Colon (tissue), 2 donors: ENCODE results near the gene CCDC57.
"Not testable (repeated sequence)": the region's sequence is repeated elsewhere in the genome, so short reads cannot be mapped to it uniquely, and the experiment has no call there.

ENCODE experiments used
- FAIRE-seq: peaks from 2 replicates; lab custom pipeline; 2012; peaks lifted over from hg19 to GRCh38; lab: Jason Lieb, UNC
- donor health status: control.
- donor health status: control.

Gene CCDC57

DNA sequence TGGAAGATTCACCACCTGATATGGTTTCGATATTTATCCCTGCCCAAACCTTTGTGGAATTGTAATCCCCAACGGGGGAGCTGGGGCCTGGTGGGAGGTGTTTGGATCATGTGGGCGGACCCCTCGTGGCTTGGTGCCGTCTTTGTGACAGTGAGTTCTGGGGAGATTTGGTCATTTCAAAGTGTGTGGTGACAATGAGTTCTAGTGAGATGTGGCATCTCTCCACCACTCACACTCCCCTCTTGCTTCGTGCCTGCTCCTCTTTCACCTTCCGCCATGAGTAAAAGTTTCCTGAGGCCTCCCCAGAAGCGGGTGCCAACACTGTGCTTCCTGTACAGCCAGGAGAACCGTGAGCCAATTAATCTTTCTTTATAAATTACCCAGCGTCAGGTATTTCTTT lies 9.7 kb downstream of the CCDC57 start:
- FAIRE-seq: no peak

DNA sequence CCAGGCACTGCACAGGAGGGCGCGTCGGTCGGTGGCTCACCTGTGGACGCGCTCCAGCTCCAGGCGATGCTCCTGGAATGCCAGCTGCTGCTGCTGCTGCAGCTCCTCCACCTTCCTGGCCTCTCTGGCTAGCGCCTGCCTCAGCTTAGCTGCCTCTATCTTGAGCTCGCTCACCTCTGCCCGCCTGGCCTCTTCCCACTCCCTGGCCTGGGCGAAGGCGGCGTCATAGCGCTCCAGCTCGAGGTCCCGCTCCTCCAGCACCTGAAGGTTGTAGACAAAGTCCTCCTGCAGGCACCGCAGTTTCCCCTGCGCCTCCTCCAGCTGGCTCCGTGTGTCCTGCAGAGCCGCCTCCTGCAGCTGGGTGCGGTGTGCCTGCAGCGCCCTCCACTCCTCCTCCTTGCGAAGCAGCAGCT lies 11.1 kb downstream of the CCDC57 start:
- FAIRE-seq: no peak

DNA sequence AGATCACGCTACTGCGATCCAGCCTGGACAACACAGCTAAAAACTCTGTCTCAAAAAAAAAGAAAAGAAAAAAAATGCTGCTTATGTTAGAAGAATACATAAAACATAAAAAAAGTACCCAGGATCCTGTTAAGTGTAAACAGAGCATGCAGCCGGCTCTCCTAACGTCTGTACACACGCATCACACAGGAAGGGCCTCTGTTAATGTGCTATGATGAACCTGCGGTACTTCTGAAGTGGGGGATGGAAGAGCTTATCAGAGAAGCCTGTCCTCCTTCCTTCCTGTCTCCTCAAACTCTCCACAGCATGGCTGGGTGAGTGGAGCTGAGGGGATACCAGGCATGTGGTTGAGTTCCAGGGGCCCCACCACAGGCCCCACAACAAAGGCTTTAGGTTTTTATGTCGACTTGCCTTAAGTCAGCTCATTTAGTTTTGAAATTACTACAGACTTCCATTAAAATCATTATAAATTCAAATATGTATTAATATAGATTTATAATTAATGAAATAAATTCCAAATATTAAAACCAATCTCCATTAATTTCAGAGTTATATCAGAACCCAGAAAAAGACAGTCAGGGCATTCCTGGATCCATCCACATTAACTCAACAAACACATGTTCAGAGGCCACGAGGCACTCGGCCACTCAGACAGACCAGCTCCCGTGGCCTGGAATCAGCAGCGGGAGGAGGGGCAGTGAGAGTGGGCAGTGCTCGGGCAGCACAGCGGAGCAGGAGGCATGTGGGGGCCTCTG lies 11.7 kb downstream of the CCDC57 start:
- no peak for FAIRE-seq

DNA sequence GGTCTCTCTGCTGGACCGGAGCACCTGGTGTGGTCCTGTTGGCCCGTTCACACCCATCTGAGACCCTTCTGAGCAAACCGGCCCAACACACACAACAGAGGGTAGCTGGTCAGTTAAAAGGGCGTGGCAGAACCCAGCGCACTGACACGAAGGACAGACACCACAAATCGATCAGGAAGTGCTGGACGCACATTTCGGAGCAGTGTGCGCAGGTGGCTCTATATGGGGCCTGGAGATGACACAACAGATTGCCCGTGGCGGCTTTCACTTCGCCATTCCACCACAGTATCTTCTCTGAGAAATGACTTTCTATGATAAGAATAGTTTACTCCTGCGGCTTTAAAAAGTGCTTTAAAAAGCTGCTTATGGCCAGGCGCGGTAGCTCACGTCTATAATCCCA lies 12.5 kb downstream of the CCDC57 start:
- no peak for FAIRE-seq

DNA sequence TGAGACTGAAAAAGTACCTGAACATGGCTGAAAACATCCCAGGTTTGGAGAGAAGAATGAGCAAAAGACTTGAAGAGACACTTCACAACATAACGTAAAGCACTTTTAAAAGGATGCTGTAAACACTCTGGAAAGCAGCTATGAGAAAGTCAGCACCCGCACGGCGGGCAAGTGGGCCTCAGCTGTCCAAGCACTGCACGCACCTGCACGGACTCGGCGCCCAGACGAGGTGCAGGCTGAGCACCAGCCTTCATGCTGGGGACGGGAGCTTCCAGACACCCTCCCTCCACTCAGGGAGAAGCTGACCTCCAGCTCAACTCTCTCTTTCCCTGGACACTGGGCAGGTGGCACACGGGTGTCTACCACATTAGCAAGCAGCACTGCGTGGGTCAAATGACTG lies 13.1 kb downstream of the CCDC57 start:
- FAIRE-seq: no peak

DNA sequence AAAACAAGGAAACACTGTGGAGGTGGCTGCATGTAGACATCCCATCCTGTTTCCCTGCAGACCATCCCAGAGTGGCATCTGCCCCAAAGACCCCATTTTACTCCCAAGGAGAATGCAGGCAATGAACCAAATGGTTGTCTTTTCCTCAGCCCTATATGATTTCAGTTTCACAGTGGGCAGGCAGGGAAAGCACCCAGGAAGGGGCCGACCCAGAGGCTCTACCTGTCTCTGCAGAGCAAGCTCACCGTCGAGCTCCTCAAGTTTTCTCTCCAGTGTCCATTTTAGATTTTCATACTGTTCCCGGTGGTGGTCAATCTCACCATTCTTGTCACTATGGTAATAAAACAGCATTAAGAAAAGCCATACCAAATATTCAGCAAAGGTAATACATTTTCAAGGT lies 14.6 kb downstream of the CCDC57 start:
- no peak for FAIRE-seq

DNA sequence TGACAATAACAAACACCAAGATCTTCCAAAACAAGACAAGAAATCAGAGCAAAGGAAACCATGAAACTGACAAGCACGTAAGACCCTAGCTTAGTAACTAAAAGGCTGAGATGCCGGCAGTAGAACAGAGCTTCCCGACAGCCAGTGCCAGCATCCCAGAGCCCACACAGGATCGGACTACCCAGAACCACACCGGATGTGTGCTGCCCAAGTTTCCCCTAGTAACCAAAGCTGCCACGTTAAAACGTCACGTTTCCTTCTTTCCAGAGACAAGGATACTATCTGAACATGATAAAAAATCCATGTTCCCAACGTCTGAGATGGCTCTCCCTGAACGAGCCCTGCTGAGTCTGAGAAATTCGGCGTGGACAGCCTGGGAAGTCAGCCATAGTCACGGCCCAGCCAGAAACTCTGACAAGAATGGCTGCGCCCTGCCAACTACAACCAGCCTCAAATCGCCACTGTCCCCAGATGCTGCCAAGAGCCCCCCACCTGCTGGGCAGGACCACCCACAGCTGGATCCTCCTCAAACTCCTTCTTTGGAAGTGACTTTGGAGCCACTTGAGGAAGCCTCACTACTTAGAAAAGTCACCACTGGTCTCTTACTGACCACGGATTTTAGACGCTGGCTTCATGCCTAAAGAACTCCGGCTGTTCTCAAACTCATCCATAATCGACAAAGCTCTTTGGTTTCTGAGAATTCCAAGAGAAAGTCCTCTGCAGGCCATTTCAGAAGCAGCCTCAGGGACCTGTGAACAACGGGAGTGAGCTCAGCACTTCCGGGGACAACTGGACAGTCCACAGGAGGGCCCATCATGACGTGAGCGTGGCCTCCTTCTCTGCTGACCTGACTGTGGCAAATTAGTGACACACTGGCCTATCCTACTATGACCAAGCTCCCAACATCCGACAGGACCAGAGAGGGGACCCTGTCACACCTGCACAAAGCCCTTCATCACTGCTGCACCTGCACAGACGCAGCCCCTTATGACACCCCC lies 16.7 kb downstream of the CCDC57 start:
- no peak for FAIRE-seq

DNA sequence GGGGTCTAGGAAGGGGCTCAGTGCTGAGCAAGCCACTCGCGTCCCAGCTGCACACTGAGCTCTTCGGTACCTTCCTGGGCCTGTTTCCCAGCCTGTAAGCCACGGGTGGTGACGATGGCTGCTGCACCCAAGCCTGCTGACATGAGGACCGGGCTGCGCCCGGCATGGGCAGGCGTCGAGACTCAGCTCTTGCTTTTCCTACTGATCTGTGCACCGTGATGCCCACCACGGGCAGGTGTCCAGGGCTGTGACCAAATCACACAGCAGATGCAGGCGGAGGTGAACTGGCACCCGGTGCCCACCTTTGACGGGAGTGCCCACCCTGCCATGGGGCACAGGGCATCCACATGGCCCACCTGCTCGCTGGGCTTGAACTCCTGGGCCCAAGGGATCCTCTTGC lies 17.9 kb downstream of the CCDC57 start:
- no peak for FAIRE-seq

DNA sequence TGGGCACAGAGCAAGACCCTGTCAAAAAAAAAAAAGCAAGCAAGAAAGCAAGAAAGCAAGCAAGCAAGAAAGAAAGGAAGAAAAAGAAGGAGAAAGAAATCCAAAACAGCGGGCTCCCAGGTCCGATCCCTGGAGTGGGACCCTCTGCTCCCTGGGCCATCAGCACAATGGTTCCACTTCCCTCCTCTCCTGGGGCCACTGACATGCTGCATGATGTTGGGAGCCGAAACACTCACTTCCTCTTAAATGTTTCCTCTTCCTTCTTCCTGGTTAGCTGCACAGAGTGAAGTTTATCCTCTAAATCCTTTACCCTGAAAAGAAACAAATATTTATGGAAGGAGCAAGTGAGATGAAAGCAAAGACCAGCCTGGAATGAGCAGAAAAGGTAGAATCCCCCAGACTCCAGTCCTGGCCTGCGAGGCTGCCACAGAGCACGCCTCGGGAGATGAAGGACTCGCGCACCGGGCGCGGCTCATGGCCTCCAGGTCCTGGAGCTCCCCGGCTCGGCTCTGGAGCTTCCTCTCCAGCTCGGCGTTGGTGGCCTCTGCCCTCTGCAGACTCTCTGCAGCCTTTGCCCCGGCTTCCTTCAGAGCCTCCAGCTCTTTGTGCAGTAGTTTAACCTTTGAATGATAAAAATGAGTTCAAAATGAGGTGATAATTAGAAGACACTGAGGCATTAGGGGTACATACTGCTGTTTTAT lies 19.0 kb downstream of the CCDC57 start:
- FAIRE-seq: no peak

DNA sequence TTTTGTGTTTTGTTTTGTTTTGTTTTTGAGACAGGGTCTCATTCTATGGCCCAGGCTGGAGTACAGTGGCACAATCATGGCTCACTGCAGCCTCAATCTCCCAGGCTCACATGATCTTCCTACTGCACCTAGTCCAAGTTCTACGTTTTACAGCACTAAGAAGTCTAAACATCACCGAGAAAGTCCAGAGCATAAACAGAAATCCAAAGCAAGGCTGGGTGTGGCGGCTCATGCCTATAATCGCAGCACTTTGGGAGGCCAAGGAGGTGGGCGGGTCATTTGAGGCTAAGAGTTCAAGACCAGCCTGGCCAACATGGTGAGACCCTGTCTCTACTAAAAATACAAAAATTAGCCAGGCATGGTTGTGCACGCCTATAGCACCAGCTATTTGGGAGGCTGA lies 19.6 kb downstream of the CCDC57 start:
- not testable (repeated sequence) for FAIRE-seq

DNA sequence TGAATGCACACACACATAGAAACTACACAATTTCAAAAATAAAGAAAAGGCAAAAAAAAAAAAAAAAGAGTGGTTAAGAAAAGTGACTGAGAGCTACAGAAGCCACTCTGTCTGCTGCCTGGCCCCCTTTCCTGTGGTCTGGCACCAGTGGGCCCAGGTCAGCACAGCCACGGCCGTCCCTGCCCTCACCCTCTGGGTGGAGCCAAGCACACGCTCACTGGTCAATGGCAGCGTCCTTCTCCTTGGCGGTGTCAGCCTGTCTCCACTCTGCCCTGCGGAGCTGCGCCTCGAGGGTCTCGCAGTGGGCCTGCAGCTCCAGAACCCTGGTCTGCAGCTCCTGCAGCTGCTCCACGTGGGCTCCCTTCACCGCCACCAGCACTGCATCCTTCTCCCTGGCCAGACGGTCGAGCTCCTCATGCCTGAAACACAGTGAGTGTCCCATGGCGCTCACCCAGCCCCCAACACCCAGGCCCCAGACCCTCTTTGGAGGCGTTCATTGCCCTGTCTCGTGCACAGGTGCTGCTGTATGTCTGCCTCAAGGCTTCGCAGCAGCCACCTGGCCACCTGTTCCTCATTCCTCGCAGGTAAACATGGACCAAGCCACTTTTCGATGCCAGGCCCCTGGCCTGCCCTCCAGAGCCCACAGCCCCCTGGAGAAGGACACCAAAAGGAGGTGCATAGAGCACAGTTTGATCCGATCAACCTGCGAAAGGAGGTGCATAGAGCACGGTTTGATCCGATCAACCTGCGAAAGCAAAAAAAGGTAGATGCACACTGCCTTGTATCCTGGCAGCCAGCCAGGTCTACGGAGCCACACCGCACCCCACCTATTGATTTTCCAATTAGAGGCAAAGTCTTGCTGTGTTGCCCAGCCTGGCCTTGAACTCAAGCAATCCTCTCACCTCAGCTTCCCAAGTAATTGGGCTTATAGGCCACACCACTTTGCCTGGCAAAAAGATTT lies 24.4 kb downstream of the CCDC57 start:
- no peak for FAIRE-seq

DNA sequence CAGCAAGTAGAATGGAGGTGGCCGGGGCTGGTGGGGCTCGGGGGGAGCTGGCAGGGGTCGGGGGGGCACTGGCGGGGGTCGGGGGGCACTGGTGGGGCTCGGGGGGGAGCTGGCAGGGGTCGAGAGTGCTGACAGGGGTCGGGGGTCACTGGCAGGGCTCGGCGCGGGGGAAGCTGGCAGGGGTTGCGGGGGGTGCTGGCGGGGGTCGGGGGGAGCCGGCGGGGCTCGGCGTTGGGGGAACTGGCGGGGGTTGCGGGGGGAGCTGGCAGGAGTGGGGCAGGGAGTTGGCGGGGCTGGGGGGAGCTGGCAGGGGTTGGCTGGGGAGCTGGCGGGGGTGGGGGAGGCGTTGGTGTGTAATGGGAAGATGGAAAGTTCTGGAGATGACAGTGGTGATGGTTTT lies 25.1 kb downstream of the CCDC57 start:
- no peak for FAIRE-seq

DNA sequence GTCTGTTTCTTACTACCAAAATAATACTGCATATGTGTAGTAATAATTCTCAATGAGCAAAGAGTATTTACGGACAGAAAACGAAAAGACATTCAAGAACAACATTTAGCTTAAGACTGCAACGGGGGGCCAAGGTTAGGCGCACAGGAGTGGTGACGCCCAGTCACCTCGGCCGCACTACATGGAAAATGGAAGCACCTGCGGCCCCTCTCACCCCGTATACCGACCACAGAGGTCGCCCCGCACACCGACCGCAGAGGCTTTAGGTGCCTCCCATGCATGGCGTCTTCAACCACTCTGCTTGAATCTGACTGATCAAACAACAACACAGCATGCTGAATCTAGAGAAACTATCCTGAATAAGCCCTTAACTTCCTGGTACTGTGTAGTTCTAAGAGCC lies 26.4 kb downstream of the CCDC57 start:
- FAIRE-seq: no peak

DNA sequence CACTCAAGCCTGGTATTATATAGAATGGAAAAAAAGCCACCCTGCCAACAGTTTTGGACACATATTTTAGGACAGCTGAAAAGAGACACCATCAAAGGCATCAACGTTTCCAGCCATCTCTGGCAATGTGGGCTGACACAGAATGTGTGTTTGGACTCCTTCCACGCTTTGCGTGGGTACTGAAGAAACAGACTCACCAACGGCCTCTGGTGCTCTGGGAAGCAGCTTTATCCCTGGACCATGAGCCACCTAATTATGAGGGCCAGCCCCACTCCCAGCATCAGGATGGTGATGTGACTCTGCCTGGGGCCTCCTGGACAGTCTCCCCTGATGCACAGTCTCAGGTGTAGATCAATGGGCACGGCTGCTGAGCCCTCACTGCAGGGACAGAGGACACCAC lies 27.9 kb downstream of the CCDC57 start:
- no peak for FAIRE-seq

DNA sequence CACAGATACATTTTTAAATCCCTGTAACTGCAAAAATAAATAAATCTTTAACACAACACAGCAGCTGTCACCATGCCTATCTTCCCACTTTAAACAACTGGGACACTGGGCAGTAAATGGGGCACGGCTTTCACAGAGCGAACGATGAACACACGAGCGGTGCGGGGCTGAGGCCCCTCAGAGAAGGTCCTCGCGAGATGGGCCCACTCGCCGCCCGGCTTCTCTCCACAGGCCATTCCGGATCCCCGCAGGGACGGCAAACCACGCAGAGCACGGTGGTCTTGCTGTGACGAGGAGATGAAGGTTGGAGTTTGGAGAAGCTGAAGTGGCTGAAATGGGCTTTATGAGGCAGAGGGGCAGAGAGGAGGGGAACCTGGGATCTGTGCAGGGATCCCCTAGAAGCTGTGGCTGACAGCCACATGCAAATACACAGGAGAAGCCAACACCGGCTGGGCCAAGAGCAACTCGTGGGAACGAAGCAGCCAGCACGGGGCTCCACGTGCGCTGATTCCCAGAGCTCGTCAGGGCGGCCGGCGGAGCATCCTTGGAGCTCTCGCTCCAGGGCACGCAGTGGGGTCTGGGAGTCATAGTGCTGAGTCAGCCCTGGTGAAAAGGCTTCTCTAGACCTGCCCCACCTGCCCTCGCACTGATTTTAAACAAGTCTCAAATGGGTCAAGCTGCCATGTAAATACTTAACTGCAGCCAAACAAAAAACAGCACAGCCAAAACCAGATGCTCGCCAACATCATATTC lies 31.7 kb downstream of the CCDC57 start:
- no peak for FAIRE-seq

DNA sequence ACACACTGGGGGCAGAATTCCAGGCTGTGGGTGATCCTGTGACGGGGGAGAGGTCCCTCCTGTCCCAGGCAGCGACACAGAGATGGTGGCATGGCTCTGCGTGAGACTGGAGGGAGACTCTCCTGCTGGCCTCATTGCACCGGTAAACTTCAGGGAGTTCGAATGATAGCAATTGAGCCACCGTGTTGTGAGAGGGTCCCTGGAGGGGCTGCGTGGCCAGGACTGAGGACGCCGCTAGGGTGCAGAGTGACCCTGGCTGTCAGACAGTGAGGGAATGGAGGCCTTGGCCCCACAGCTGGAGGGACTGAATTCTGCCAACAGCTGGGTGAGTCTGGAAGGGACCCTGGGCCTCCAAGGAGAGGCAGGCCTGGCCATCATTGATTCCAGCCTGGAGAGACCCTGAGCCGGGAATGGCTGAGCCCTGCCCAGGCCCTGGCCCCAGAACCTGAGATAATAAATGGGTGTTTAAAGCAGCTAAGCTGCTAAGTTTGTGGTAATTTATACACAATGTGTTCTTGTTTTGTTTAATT lies 32.6 kb downstream of the CCDC57 start:
- no peak for FAIRE-seq

DNA sequence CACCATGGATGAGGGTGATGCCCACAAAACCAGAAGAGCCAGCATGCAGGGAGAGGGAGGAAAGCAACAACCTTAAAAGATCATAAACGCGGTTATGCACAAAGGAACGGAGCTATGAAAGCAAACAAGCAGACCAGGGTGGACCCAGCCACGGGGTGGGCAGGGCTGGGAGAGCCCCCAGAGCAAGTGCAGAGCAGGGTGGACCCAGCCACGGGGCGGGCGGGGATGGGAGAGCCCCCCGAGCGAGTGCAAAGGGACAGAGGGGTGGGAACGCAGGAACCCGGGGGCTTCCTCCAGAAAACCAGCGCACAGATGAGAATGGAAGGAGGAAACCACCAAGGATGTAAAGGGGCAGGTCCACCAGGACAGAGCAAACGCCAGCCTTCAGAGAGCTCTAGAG lies 33.2 kb downstream of the CCDC57 start:
- FAIRE-seq: no peak

DNA sequence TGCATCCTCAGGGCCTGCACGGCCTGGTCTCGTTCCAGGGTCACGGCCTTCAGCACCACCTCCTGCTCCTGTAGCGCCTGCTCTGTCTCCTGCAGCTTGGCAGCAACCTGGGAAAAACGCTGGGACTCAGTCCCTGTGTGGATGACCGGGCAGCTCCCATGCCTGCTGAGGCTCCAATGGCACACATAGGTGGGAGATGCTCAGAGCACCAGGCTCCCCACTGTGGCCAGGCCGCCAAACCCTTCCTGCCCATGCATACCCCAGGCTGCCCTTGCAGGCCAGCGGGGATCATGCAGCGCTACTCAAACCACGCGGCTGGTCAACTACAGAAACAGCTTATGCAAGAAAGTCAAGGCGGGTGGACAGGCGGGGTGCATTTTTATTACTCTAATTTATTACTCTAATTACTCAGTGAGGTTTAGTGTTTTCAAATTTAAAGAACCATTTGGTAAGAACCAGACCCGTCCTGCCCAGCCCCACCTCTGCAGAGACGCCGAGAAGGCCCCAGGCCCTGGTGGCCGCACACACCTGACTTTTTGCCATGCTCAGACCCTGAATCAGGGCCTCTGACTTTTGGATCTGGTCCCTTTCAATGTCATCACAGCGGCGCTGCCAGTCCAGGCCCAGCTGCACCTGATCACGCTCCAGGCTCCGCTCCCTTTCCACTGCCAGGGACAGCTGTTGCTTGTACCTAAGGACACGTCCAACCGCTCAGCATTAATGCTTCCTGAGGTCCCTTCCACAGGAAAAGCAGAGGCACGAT lies 34.0 kb downstream of the CCDC57 start:
- no peak for FAIRE-seq

DNA sequence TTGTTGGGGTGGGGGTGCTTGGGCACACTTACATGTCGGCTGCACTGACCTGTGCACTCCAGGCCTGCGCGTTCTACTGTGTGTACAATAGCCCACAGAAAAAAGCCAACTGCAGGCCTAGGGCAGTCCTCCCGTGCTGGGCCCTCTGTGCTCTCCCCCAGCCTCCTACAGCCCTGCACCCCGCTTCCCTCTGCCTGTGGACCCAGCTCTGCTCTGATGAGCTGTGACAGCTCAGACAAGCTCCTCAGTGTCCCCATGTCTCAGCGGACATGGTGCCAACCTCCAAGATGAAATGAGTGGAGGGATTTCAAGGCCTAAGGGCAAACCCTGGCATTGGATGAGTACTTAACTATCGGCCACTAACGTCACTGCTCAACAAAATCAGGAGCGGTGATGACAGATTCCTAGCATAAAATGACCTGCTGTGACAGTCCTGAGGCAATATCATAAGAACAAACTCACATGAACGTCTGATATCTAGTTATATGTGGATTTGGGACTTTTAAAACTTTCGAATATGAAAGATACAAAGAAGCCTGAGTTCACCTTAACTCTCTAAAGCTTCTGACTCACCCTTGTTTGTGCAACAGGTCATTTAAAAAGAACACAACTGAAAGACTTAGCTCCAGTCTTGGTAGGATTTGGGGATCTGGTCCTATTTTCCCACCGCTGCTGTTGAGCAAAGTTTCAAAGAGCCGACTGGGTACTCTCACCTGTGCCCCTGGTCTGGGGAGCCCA lies 34.7 kb downstream of the CCDC57 start:
- no peak for FAIRE-seq
